ENCODE data around the gene CRISP3. TPM values are rescaled to one million over a fixed set of nuclear protein-coding genes. Genes with fewer than 3 reads are reported as not detected.

CRISP3 gene
- total RNA-seq, 2 experiments from 2014 or later, result not detected

DNA sequence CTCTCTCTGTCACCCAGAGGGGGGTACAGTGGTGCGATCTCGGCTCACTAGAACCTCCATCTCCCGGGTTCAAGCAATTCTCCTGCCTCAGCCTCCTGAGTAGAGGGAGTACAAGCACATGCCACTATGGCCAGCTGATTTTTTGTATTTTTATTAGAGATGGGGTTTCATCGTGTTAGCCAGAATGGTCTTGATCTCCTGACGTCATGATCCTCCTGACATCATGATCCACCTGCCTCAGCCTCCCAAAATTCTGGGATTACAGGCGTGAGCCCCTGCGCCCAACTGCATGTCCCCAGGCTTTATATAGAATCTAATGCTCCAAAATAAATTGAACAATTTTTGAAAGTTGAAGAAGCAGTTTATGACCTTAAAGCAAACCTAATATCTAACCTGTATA is 23.8 kb downstream of the CRISP3 start:
- no peak overlapping the region for H3K27ac ChIP-seq (ENCODE audit: low read depth in 1 of 2, low read length in 2 of 2)
- no peaks in the 10 kb centered on the region for H3K27me3 Mint-ChIP-seq
- ATAC-seq (ENCODE audit: poor library complexity) (no peak), DNase-seq (no peak)
- H3K36me3 ChIP-seq (ENCODE audit: insufficient read depth, low read length), result no peaks in the 10 kb centered on the region
- H3K4me1 Mint-ChIP-seq (ENCODE audit: low read depth), result no peaks in the 10 kb centered on the region
- peaks cover 14% of the 10 kb centered on the region for H3K9me3 Mint-ChIP-seq
- no peaks in the 10 kb centered on the region for H3K4me1 ChIP-seq (ENCODE audit: insufficient read depth, low read length)
- POLR2A ChIA-PET, result no interaction called here
- no peaks in the 10 kb centered on the region for H3K36me3 Mint-ChIP-seq (ENCODE audit: low read depth)
- CTCF ChIA-PET, result interaction anchor here (0.7 kb wide), 1 partner anchor 777 kb away, joined by 4 read pairs; no protein-coding TSS in a partner anchor
- no peak overlapping the region for H3K4me3 Mint-ChIP-seq
- TF ChIP-seq, protein P1, sequence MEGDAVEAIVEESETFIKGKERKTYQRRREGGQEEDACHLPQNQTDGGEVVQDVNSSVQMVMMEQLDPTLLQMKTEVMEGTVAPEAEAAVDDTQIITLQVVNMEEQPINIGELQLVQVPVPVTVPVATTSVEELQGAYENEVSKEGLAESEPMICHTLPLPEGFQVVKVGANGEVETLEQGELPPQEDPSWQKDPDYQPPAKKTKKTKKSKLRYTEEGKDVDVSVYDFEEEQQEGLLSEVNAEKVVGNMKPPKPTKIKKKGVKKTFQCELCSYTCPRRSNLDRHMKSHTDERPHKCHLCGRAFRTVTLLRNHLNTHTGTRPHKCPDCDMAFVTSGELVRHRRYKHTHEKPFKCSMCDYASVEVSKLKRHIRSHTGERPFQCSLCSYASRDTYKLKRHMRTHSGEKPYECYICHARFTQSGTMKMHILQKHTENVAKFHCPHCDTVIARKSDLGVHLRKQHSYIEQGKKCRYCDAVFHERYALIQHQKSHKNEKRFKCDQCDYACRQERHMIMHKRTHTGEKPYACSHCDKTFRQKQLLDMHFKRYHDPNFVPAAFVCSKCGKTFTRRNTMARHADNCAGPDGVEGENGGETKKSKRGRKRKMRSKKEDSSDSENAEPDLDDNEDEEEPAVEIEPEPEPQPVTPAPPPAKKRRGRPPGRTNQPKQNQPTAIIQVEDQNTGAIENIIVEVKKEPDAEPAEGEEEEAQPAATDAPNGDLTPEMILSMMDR (IDR thresholded peaks at IDR 0.05), result no peak
- no peak overlapping the region for H3K4me3 ChIP-seq (ENCODE audit: low read length)
- no peaks in the 10 kb centered on the region for H3K27me3 ChIP-seq (ENCODE audit: control insufficient read depth in 1 of 2, insufficient read depth in 2 of 2, low read length in 2 of 2)
- intact Hi-C loops (cut with DNase I, micrococcal nuclease), result no loop called here
- no peaks in the 10 kb centered on the region for H3K9me3 ChIP-seq (ENCODE audit: control insufficient read depth in 1 of 2, insufficient read depth in 1 of 2, low read length in 2 of 2)
- H3K27ac Mint-ChIP-seq, result no peak overlapping the region

DNA sequence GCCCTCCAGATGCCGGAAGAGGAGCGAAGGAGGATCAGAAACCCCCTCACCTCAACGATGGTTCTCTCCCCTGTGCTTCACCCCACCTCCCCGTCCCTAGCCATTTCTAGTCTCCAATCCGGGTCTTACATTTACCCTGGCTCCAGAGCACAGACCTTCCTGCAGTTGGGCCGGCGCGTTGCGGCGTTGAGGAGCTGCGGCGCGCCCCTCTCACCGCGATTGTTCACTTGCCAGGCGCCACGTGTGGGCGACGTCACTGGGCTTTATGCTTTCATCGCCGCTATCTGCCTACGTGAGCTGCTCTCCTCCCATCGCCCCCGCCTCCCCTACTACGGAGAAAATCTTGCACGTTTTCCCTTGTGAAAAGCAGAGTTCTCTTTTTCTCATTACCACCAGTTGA is 30.8 kb downstream of the CRISP3 start, which contains the start of gene CRISP2:
CRISP2 (minus strand) TSS at position 198 of the 400 bp plus-strand sequence. CDS start 4,347 bp downstream, outside the sequence.
- TF ChIP-seq, protein P1 (IDR thresholded peaks at IDR 0.05), result no peak
- Histone ChIP-seq H3K4me1 (ENCODE audit: insufficient read depth, low read length) (no peaks in the 10 kb centered on the region), H3K36me3 (ENCODE audit: insufficient read depth, low read length) (no peaks in the 10 kb centered on the region), H3K27me3 (ENCODE audit: control insufficient read depth in 1 of 2, insufficient read depth in 2 of 2, low read length in 2 of 2) (no peaks in the 10 kb centered on the region), H3K4me3 (ENCODE audit: low read length) (no peak within 1 kb of the TSS), H3K9me3 (ENCODE audit: control insufficient read depth in 1 of 2, insufficient read depth in 1 of 2, low read length in 2 of 2) (peaks cover 0 to 5% of the 10 kb centered on the region in 2 experiments), H3K27ac (ENCODE audit: low read depth in 1 of 2, low read length in 2 of 2) (no peak within 1 kb of the TSS)
- Mint-ChIP-seq H3K27me3 (no peaks in the 10 kb centered on the region), H3K36me3 (ENCODE audit: low read depth) (no peaks in the 10 kb centered on the region), H3K4me3 (no peak within 1 kb of the TSS), H3K4me1 (ENCODE audit: low read depth) (no peaks in the 10 kb centered on the region), H3K27ac (no peak within 1 kb of the TSS), H3K9me3 (peaks cover 12% of the 10 kb centered on the region)
- DNase-seq (no peak), ATAC-seq (ENCODE audit: poor library complexity) (no peak)
- POLR2A ChIA-PET, result no interaction called here
- CTCF ChIA-PET, result no interaction called here
- intact Hi-C loops (cut with DNase I, micrococcal nuclease), result no loop called here

DNA sequence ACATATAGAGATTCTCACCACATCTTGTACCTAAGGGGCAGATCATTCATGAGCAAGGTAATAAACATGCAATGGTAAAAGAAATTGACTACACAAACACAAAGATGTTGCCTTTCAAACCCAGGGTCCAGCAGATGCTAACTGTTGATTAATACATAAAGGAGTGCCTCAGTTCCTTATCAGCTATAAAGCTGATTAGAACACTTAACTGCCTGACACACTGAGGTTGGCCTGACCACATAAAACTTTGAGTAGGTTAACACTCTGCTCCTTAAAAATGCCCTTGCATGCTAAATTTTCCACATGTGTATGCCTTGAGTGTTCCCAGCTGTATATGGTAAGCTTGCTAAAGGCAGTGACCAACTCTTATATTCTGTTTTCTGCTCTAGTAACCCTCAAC is 45.7 kb downstream of the CRISP3 start:
- no peak overlapping the region for H3K27ac Mint-ChIP-seq
- POLR2A ChIA-PET, result no interaction called here
- CTCF ChIA-PET, result no interaction called here
- H3K36me3 ChIP-seq (ENCODE audit: insufficient read depth, low read length), result no peaks in the 10 kb centered on the region
- no peaks in the 10 kb centered on the region for H3K27me3 Mint-ChIP-seq
- H3K4me1 Mint-ChIP-seq (ENCODE audit: low read depth), result no peaks in the 10 kb centered on the region
- peaks cover 7 to 12% of the 10 kb centered on the region in 2 experiments for H3K9me3 ChIP-seq (ENCODE audit: control insufficient read depth in 1 of 2, insufficient read depth in 1 of 2, low read length in 2 of 2)
- intact Hi-C loops (cut with DNase I, micrococcal nuclease), result no loop called here
- TF ChIP-seq, protein P1 (IDR thresholded peaks at IDR 0.05), result no peak
- no peaks in the 10 kb centered on the region for H3K36me3 Mint-ChIP-seq (ENCODE audit: low read depth)
- H3K9me3 Mint-ChIP-seq, result peaks cover 12% of the 10 kb centered on the region
- no peak overlapping the region for H3K4me3 Mint-ChIP-seq
- ATAC-seq (ENCODE audit: poor library complexity) (no peak), DNase-seq (no peak)
- H3K27me3 ChIP-seq (ENCODE audit: control insufficient read depth in 1 of 2, insufficient read depth in 2 of 2, low read length in 2 of 2), result no peaks in the 10 kb centered on the region
- H3K4me3 ChIP-seq (ENCODE audit: low read length), result no peak overlapping the region
- H3K4me1 ChIP-seq (ENCODE audit: insufficient read depth, low read length), result no peaks in the 10 kb centered on the region
- no peak overlapping the region for H3K27ac ChIP-seq (ENCODE audit: low read depth in 1 of 2, low read length in 2 of 2)

All from CD4-positive, alpha-beta T cell (primary cell).